Esophagus muscularis mucosa (tissue), 4 donors: ENCODE results near the gene SORCS2. TPM values are rescaled to one million over a fixed set of nuclear protein-coding genes. Genes with fewer than 3 reads are reported as not detected.

Experiments
- DNase-seq: peaks from one replicate; pipeline ENCODE4 v3.0.0-alpha.2; 2017; ENCODE audit errors: extremely low spot score
- H3K27ac ChIP-seq, 4 donors: fragments of 200-600 bp; sonication (generic); replicated peaks in 1 of 4; 1 replicate in 3 of 4; 2 replicates in 1 of 4; pipeline ENCODE4 v1.5.1; 2016 to 2019; ENCODE audit warnings: mild to moderate bottlenecking in 1 of 4
- H3K27me3 ChIP-seq, 4 donors: fragments of 200-600 bp; sonication (generic); one replicate each; pipeline versions ENCODE4 v1.5.1 to v1.6.0; 2016 to 2019
- H3K36me3 ChIP-seq, 4 donors: fragments of 200-600 bp; sonication (generic); one replicate each; pipeline ENCODE4 v1.5.1; 2016 to 2019
- H3K4me1 ChIP-seq, 4 donors: fragments of 200-600 bp; sonication (generic); one replicate each; pipeline ENCODE4 v1.5.1; 2016 to 2019
- H3K4me3 ChIP-seq, 4 donors: fragments of 200-600 bp; sonication (generic); 1 replicate in 2 of 4; 2 replicates in 2 of 4; pipeline ENCODE4 v1.5.1; 2016 to 2019; ENCODE audit warnings: mild to moderate bottlenecking in 4 of 4, moderate library complexity in 1 of 4
- H3K9me3 ChIP-seq, 4 donors: fragments of 200-600 bp; sonication (generic); 1 replicate in 3 of 4; 2 replicates in 1 of 4; pipeline ENCODE4 v1.5.1; 2016 to 2019
- CTCF ChIP-seq, 3 experiments: fragments of 200-600 bp in 2 of 3; fragments of 450-650 bp in 1 of 3; sonication (generic) in 2 of 3; IDR thresholded peaks; one replicate each; pipeline ENCODE4 v1.5.1; 2017 to 2019; ENCODE audit warnings: antibody characterized with exemption in 3 of 3, mild to moderate bottlenecking in 2 of 3, moderate library complexity in 1 of 3
- EP300 ChIP-seq: sonication (generic); formaldehyde crosslinking; IDR thresholded peaks from one replicate; pipeline ENCODE4 v1.6.1; 2017; ENCODE audit warnings: antibody characterized with exemption
- POLR2A ChIP-seq: fragments of 450-650 bp; IDR thresholded peaks from one replicate; pipeline ENCODE4 v1.6.1; 2017; ENCODE audit warnings: antibody characterized with exemption, moderate library complexity, mild to moderate bottlenecking, low read depth
- POLR2AphosphoS5 ChIP-seq, 2 donors: sonication (generic); formaldehyde crosslinking; IDR thresholded peaks; one replicate each; pipeline ENCODE4 v1.6.1; 2017; ENCODE audit warnings: antibody characterized with exemption in 2 of 2
- WGBS: methylation state at CpG from one replicate; pipeline ENCODE4 v1.1.5; 2018; 5-methylcytosine and 5-hydroxymethylcytosine counted together
- intact Hi-C: fragments of 100-400 bp; cut with DNase I; formaldehyde crosslinking; loops from one replicate; pipeline ENCODE4 v1.15.1; 2023
- total RNA-seq, 4 donors: library from RNA; depleted of rRNA; stranded (reverse); fragments of >200 nt; gene quantifications; one replicate each; pipeline versions ENCODE4 v1.1.0 to v1.2.1, GENCODE V29; 2016

The SORCS2 gene
- total RNA-seq, 4 donors from 2014 or later = 3.3 to 10.1 (median 4.3) TPM

DNA sequence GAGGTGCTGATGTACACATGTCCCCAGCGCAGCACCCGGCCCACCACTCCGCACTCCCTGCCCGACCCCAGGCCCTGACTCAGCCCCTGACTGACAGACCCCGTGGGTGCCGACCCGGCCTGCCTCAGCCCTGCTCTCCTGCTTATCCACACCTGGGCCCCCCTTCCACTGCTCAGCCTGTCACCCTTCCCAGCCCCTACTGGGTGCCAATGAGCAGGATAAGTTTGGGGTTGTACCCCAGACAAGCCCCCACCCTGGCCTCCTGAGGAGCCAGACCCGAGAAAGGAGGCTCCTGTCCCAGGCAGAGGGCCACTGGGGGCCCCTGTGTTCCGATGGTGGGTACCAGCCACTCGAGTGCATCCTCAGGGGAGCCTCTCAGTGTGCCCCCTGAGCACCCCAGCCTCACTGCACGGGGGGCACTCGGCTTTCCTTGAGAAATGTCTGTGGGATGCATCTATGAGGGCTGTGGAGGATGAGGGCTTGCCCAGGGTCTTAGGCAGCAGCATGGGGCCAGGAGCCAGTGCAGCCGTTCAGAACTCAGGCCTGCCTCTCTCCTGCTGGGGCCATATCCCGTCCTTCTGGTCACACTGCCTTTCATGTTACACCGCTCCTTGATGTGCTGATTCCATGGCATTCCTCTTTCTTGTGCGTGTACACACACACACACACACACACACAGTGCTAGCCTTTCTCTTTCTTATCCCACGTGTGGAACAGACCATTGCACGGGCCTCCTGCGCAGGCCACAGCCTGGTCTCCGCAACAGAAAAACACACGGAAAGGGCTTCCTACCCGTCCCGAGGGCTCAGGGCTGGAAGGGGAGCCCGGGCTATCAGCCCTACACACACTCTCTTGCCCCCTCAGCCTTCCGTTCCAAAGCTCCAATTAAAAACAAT, 462.5 kb downstream of the SORCS2 start:
- H3K27ac ChIP-seq = no peak overlapping the region
- TF ChIP-seq POLR2AphosphoS5 (IDR thresholded peaks at IDR 0.05) (no peak), EP300 (no peak), CTCF (IDR thresholded peaks at IDR 0.05) (no peak), POLR2A (no peak)
- 85% methylated on average over 23 of the region's 25 CpGs for WGBS
- H3K4me1 ChIP-seq = peaks cover 0 to 30% (median 18%) of the 10 kb centered on the region in 4 donors
- DNase-seq = no peak
- H3K9me3 ChIP-seq = no peaks in the 10 kb centered on the region
- H3K4me3 ChIP-seq = no peak overlapping the region
- no peaks in the 10 kb centered on the region for H3K36me3 ChIP-seq
- intact Hi-C loops = no loop called here
- H3K27me3 ChIP-seq = no peaks in the 10 kb centered on the region

DNA sequence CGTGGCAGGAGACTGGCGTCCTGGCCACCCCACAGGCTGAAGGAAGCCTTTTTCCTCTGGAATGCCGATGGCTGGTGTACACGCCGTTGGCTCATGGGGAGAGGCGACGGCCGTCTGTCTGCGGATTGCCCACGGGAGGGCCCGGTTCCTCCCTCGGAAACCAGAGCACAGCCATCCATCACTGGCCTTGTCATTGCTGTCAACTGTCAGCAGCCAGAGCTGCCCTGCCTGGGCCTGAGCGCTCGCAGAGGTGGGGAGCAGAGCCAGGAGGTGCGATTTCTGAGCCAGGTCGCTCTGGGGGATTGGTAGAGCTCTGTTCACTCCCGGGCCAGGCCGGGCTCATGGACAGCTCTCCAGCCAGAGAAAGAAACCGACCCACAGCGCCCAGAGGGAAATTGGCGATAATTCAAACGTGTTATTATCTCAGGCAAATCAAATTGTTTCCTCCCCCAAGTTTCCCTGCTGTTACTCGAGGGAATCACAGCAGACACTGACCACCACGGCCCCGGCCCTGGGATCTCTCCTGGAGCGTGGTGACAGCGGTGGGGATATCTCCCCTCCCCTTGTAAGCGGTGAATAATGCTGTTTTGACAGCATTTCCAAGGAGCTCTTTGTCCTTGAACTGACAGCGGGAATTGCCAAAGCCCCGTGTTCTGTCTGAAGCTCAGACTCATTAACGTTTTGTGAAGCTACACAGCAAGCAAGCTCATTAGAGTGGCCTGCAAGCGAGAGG, 463.3 kb downstream of the SORCS2 start:
- no peak for DNase-seq
- H3K27me3 ChIP-seq = no peaks in the 10 kb centered on the region
- intact Hi-C loops = no loop called here
- H3K4me1 ChIP-seq = peaks cover 0 to 27% (median 14%) of the 10 kb centered on the region in 4 donors
- WGBS = 74% methylated on average over 13 of the region's 32 CpGs
- TF ChIP-seq POLR2A (no peak), EP300 (no peak), CTCF (IDR thresholded peaks at IDR 0.05) (no peak)
- no peaks in the 10 kb centered on the region for H3K9me3 ChIP-seq
- H3K4me3 ChIP-seq = no peak overlapping the region
- no peaks in the 10 kb centered on the region for H3K36me3 ChIP-seq
- H3K27ac ChIP-seq = no peak overlapping the region

DNA sequence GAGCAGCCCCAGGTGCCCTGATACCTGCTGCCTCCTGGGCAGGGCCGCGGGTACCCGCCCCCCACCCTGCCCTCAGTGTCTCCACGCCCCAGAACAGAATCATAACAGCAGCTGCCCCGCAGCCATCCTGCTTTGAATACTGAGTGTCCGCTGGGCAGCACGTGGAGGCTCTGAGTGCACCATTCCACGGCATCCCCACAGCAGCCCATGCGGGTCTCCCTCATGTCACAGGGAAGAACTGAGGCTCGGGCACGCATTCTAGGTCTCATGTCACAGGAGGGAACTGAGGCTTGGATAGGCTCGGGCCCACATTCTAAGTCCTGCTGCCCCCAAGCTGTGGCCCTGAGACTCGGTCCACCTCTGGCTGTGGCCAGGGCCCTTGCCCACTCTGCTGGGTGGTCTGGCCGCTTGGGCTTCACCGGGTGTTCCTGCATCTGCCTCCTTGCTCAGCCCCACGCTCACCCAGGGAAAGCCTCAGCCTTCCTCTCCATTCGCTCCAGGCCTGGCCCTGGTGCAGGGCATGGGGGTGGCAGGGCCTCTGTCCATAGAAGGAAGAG, 464.0 kb downstream of the SORCS2 start:
- DNase-seq = no peak
- H3K27me3 ChIP-seq = no peaks in the 10 kb centered on the region
- TF ChIP-seq CTCF (IDR thresholded peaks at IDR 0.05) (no peak), EP300 (no peak), POLR2AphosphoS5 (IDR thresholded peaks at IDR 0.05) (no peak), POLR2A (no peak)
- no peak overlapping the region for H3K27ac ChIP-seq
- H3K9me3 ChIP-seq = no peaks in the 10 kb centered on the region
- H3K4me3 ChIP-seq = no peak overlapping the region
- WGBS = 85% methylated on average over 11 of the region's 17 CpGs
- intact Hi-C loops = no loop called here
- H3K36me3 ChIP-seq = no peaks in the 10 kb centered on the region
- H3K4me1 ChIP-seq = peaks cover 0 to 22% (median 8%) of the 10 kb centered on the region in 4 donors

DNA sequence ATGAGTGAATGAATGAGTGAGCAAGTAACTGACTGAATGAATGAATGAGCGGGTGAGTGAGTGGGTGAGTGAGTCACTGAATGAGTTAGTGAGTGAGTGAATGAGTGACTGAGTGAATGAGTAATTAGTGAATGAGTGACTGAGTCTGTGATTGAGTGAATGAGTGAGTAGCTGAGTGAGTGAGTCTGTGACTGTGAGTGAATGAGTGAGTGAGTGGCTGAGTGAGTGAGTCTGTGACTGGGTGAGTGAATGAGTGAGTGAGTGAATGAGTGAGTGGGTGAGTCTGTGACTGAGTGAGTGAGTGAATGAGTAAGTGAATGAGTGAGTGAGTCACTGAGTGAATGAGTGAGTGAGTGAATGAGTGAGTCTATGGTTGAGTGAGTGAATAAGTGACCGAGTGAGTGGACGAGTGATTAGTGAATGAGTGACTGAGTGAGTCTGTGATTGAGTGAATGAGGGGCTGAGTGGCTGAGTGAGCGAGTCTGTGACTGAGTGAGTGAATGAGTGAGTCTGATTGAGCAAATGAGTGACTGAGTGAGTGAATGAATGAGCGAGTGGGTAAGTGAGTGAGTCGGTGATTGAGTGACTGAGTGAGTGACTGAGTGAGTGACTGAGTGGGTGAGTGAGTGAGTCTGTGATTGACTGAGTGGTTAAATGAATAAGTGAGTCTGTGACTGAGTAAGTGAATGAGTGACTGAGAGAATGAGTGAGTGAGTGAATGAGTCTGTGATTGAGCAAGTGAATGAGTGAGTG, 465.4 kb downstream of the SORCS2 start:
- Histone ChIP-seq H3K9me3 (no peaks in the 10 kb centered on the region), H3K4me1 (peaks cover 0 to 12% (median 4%) of the 10 kb centered on the region in 4 donors), H3K4me3 (no peak overlapping the region), H3K27ac (no peak overlapping the region), H3K36me3 (no peaks in the 10 kb centered on the region), H3K27me3 (no peaks in the 10 kb centered on the region)
- DNase-seq = no peak
- WGBS = 94% methylated on average over 6 of the region's 6 CpGs
- TF ChIP-seq POLR2AphosphoS5 (IDR thresholded peaks at IDR 0.05) (no peak), CTCF (IDR thresholded peaks at IDR 0.05) (no peak), EP300 (no peak), POLR2A (no peak)
- intact Hi-C loops = no loop called here
